GM12878 (cell line): ENCODE measurements around the gene SLC39A13. TPM values are rescaled to one million over a fixed set of nuclear protein-coding genes. Genes with fewer than 3 reads are reported as not detected.

Source experiments
- CEBPB ChIP-seq, 2 experiments: fragments of 150-350 bp in 1 of 2; IDR thresholded peaks; 2 replicates each; pipeline ENCODE4 v1.6.1; 2012 to 2014; ENCODE audit warnings: low read depth in 2 of 2, low read length in 2 of 2, borderline replicate concordance in 1 of 2, inconsistent platforms in 1 of 2
- CHD2 ChIP-seq: IDR thresholded peaks from 2 replicates; pipeline ENCODE4 v1.6.1; 2011; ENCODE audit warnings: low read depth, low read length, improper control_type of control experiment, borderline replicate concordance
- CHD4 ChIP-seq: fragments of 200-600 bp; sonication (generic); IDR thresholded peaks from 2 replicates; pipeline ENCODE4 v1.6.1; 2016; ENCODE audit warnings: mild to moderate bottlenecking
- GATAD2B ChIP-seq: fragments of 450-650 bp; conservative IDR thresholded peaks from 2 replicates; pipeline ENCODE4 v1.6.1; 2017; ENCODE audit warnings: low read depth, mild to moderate bottlenecking, moderate library complexity
- HDGF ChIP-seq: fragments of 450-650 bp; IDR thresholded peaks from 2 replicates; pipeline ENCODE4 v1.6.1; 2016; ENCODE audit warnings: antibody characterized with exemption
- IKZF1 ChIP-seq: fragments of 450-650 bp; conservative IDR thresholded peaks from 2 replicates; pipeline ENCODE4 v1.6.1; 2017; ENCODE audit warnings: antibody characterized with exemption, mild to moderate bottlenecking
- MEF2A ChIP-seq: IDR thresholded peaks from 2 replicates; pipeline ENCODE4 v1.6.1; 2011; ENCODE audit warnings: low read depth, mild to moderate bottlenecking, low read length, moderate library complexity; ENCODE audit not compliant: insufficient read depth
- MEF2B ChIP-seq: fragments of 450-650 bp; IDR thresholded peaks from 2 replicates; pipeline ENCODE4 v1.6.1; 2018; ENCODE audit warnings: mild to moderate bottlenecking, moderate library complexity; ENCODE audit not compliant: partially characterized antibody, poor library complexity, severe bottlenecking
- NR2C1 ChIP-seq: fragments of 450-650 bp; IDR thresholded peaks from 2 replicates; pipeline ENCODE4 v1.6.1; 2017; ENCODE audit warnings: antibody characterized with exemption, mild to moderate bottlenecking, moderate library complexity
- RAD51 ChIP-seq: fragments of 450-650 bp; IDR thresholded peaks from 2 replicates; pipeline ENCODE4 v1.6.1; 2016; ENCODE audit warnings: moderate library complexity, mild to moderate bottlenecking, inconsistent platforms
- RELA ChIP-seq: fragments of 450-650 bp; IDR thresholded peaks from 2 replicates; pipeline ENCODE4 v1.8.0; 2014; ENCODE audit warnings: borderline replicate concordance; ENCODE audit not compliant: partially characterized antibody
- RFX5 ChIP-seq: IDR thresholded peaks from 2 replicates; pipeline ENCODE4 v1.6.1; 2011; ENCODE audit warnings: low read depth, low read length, improper control_type of control experiment
- RUNX3 ChIP-seq: IDR thresholded peaks from 2 replicates; pipeline ENCODE4 v1.6.1; 2012; ENCODE audit warnings: low read length, inconsistent platforms
- SIX5 ChIP-seq: IDR thresholded peaks from 2 replicates; pipeline ENCODE4 v1.6.1; 2011; ENCODE audit warnings: mild to moderate bottlenecking, low read depth, low read length, moderate library complexity; ENCODE audit not compliant: severe bottlenecking
- SP1 ChIP-seq: IDR thresholded peaks from one replicate; pipeline ENCODE4 v1.6.1; 2011; ENCODE audit warnings: low read depth, low read length
- ZNF207 ChIP-seq: fragments of 450-650 bp; IDR thresholded peaks from 2 replicates; pipeline ENCODE4 v1.6.1; 2014; ENCODE audit warnings: antibody characterized with exemption, mild to moderate bottlenecking, borderline replicate concordance
- ZZZ3 ChIP-seq: IDR thresholded peaks from 2 replicates; pipeline ENCODE4 v1.6.1; 2011; ENCODE audit warnings: low read depth; ENCODE audit not compliant: control insufficient read depth, insufficient read length
- polyA plus RNA-seq, 11 experiments: library from polyadenylated mRNA; depleted of rRNA in 4 of 11; unstranded in 6 of 11; stranded (reverse) in 5 of 11; fragments of >200 nt; fragmentation: Nextera tagmentation in 4 of 11; fragmentation: Illumina TruSeq in 1 of 11; extraction: Ambion mirVana in 4 of 11; extraction: Trizol in 1 of 11; gene quantifications; 1 replicate in 1 of 11; 2 replicates in 10 of 11; pipeline versions ENCODE4 v1.2.1 to v1.2.3, GENCODE V29; 2011 to 2016; ENCODE audit warnings: inconsistent platforms in 2 of 11, missing spikeins in 2 of 11, low read depth in 1 of 11
- total RNA-seq, 4 experiments: library from RNA; depleted of rRNA in 3 of 4; stranded (reverse); fragments of >200 nt in 3 of 4; fragmentation: Illumina TruSeq in 1 of 4; extraction: Trizol in 1 of 4; gene quantifications; 2 replicates each; pipeline versions ENCODE4 v1.2.1 to v1.2.3, GENCODE V29; 2013 to 2021
- TF ChIP-seq, protein P1 (sequence below): fragments of 450-650 bp; IDR thresholded peaks from 2 replicates; pipeline ENCODE4 v1.6.1; 2017; ENCODE audit warnings: mild to moderate bottlenecking, moderate library complexity
- TF ChIP-seq, protein P2 (sequence below): IDR thresholded peaks from 2 replicates; pipeline ENCODE4 v1.6.1; 2011; ENCODE audit warnings: low read depth, mild to moderate bottlenecking, low read length, moderate library complexity, borderline replicate concordance; ENCODE audit errors: extremely low read depth
- TF ChIP-seq, protein P3 (sequence below): fragments of 450-650 bp; IDR thresholded peaks from 2 replicates; pipeline ENCODE4 v1.6.1; 2018; ENCODE audit warnings: borderline replicate concordance, mild to moderate bottlenecking; ENCODE audit not compliant: partially characterized antibody
- TF ChIP-seq, protein P4 (sequence below): fragments of 450-650 bp; IDR thresholded peaks from 2 replicates; pipeline ENCODE4 v1.6.1; 2017; ENCODE audit warnings: mild to moderate bottlenecking, moderate library complexity

SLC39A13 gene
- total and polyA plus RNA-seq, 10 of the 15 experiments (the other 5 are each of a cell fraction or from before 2014, with no cell fraction given) = 0.23 to 19.8 (median 6.3) TPM

DNA sequence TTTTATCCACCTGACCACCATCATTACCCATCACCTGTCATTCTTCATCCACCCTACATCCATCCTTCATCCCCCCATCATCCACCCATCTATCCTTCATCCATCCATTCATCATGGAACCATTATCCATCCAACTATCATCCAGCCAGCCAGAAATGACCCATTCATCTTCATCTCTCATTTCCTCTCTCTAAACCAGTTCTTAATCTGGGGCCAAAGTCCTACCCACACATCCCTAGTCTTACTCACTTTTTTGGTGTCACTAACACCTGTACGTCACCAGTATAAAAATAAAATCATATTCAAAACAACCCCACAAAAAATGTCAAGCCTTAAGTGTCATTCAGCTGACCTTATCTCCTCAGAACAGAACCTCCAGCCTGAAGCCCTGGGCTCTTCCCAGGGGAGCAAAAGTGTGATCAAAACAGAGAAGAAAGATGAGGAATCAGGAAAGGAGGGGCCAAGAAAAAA, 42.3 kb upstream of the SLC39A13 start (continued):
- TF ChIP-seq, protein P1, sequence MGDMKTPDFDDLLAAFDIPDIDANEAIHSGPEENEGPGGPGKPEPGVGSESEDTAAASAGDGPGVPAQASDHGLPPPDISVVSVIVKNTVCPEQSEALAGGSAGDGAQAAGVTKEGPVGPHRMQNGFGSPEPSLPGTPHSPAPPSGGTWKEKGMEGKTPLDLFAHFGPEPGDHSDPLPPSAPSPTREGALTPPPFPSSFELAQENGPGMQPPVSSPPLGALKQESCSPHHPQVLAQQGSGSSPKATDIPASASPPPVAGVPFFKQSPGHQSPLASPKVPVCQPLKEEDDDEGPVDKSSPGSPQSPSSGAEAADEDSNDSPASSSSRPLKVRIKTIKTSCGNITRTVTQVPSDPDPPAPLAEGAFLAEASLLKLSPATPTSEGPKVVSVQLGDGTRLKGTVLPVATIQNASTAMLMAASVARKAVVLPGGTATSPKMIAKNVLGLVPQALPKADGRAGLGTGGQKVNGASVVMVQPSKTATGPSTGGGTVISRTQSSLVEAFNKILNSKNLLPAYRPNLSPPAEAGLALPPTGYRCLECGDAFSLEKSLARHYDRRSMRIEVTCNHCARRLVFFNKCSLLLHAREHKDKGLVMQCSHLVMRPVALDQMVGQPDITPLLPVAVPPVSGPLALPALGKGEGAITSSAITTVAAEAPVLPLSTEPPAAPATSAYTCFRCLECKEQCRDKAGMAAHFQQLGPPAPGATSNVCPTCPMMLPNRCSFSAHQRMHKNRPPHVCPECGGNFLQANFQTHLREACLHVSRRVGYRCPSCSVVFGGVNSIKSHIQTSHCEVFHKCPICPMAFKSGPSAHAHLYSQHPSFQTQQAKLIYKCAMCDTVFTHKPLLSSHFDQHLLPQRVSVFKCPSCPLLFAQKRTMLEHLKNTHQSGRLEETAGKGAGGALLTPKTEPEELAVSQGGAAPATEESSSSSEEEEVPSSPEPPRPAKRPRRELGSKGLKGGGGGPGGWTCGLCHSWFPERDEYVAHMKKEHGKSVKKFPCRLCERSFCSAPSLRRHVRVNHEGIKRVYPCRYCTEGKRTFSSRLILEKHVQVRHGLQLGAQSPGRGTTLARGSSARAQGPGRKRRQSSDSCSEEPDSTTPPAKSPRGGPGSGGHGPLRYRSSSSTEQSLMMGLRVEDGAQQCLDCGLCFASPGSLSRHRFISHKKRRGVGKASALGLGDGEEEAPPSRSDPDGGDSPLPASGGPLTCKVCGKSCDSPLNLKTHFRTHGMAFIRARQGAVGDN = no peak
- TF ChIP-seq RAD51 (no peak), HDGF (peak; percentile 72; the same call in 1 of the 2 replicates), SP1 (no peak), GATAD2B (no peak), ZNF207 (no peak), CEBPB (IDR thresholded peaks at IDR 0.05; ENCODE audit: borderline replicate concordance in 1 of 2, low read depth in 2 of 2, low read length in 2 of 2) (no peak), SIX5 (no peak), MEF2B (peak; percentile 34), CHD2 (no peak), CHD4 (no peak), ZZZ3 (no peak), IKZF1 (peak; percentile 70), RELA (no peak), RFX5 (no peak), NR2C1 (no peak), RUNX3 (no peak), MEF2A (0 out of 2 replicates have a peak, but pooled peaks have one; percentile 51)
- TF ChIP-seq, protein P2, sequence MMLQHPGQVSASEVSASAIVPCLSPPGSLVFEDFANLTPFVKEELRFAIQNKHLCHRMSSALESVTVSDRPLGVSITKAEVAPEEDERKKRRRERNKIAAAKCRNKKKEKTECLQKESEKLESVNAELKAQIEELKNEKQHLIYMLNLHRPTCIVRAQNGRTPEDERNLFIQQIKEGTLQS = no peak
- TF ChIP-seq, protein P3, sequence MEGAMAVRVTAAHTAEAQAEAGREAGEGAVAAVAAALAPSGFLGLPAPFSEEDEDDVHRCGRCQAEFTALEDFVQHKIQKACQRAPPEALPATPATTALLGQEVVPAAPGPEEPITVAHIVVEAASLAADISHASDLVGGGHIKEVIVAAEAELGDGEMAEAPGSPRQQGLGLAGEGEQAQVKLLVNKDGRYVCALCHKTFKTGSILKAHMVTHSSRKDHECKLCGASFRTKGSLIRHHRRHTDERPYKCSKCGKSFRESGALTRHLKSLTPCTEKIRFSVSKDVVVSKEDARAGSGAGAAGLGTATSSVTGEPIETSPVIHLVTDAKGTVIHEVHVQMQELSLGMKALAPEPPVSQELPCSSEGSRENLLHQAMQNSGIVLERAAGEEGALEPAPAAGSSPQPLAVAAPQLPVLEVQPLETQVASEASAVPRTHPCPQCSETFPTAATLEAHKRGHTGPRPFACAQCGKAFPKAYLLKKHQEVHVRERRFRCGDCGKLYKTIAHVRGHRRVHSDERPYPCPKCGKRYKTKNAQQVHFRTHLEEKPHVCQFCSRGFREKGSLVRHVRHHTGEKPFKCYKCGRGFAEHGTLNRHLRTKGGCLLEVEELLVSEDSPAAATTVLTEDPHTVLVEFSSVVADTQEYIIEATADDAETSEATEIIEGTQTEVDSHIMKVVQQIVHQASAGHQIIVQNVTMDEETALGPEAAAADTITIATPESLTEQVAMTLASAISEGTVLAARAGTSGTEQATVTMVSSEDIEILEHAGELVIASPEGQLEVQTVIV = no peak
- TF ChIP-seq, protein P4, sequence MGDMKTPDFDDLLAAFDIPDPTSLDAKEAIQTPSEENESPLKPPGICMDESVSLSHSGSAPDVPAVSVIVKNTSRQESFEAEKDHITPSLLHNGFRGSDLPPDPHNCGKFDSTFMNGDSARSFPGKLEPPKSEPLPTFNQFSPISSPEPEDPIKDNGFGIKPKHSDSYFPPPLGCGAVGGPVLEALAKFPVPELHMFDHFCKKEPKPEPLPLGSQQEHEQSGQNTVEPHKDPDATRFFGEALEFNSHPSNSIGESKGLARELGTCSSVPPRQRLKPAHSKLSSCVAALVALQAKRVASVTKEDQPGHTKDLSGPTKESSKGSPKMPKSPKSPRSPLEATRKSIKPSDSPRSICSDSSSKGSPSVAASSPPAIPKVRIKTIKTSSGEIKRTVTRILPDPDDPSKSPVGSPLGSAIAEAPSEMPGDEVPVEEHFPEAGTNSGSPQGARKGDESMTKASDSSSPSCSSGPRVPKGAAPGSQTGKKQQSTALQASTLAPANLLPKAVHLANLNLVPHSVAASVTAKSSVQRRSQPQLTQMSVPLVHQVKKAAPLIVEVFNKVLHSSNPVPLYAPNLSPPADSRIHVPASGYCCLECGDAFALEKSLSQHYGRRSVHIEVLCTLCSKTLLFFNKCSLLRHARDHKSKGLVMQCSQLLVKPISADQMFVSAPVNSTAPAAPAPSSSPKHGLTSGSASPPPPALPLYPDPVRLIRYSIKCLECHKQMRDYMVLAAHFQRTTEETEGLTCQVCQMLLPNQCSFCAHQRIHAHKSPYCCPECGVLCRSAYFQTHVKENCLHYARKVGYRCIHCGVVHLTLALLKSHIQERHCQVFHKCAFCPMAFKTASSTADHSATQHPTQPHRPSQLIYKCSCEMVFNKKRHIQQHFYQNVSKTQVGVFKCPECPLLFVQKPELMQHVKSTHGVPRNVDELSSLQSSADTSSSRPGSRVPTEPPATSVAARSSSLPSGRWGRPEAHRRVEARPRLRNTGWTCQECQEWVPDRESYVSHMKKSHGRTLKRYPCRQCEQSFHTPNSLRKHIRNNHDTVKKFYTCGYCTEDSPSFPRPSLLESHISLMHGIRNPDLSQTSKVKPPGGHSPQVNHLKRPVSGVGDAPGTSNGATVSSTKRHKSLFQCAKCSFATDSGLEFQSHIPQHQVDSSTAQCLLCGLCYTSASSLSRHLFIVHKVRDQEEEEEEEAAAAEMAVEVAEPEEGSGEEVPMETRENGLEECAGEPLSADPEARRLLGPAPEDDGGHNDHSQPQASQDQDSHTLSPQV = no peak
- TF ChIP-seq, all 136 proteins: peak for 15
